HEK293 (cell line): ENCODE measurements around the gene NFKBIL1.

Source experiments
- CTCF ChIA-PET: fragments of 350-600 bp; formaldehyde crosslinking; extraction: SDS; loops from one replicate; lab custom pipeline; 2021; ENCODE audit warnings: antibody characterized with exemption; lab: Yijun Ruan, JAX
- POLR2A ChIA-PET: fragments of 300-600 bp; formaldehyde crosslinking; extraction: SDS; loops from one replicate; lab custom pipeline; 2020; ENCODE audit warnings: antibody characterized with exemption, inconsistent platforms; lab: Yijun Ruan, JAX
- H3K27ac ChIP-seq: fragments of 200-500 bp; sonication (Bioruptor generic); 2 replicates; pipeline ENCODE4 v1.5.1; 2014; ENCODE audit warnings: low read depth, low read length, control low read depth, inconsistent platforms; ENCODE audit errors: extremely low read depth
- H3K36me3 ChIP-seq, 2 experiments: fragments of 200-500 bp in 1 of 2; sonication (Bioruptor generic) in 1 of 2; 1 replicate in 1 of 2; 2 replicates in 1 of 2; pipeline ENCODE4 v1.5.1; 2014 to 2017; ENCODE audit warnings: inconsistent platforms in 2 of 2, low read length in 2 of 2; ENCODE audit not compliant: control insufficient read depth in 2 of 2, insufficient read depth in 1 of 2
- H3K4me1 ChIP-seq: fragments of 200-500 bp; sonication (Bioruptor generic); 2 replicates; pipeline ENCODE4 v1.5.1; 2014; ENCODE audit warnings: mild to moderate bottlenecking, low read length, inconsistent platforms; ENCODE audit not compliant: control insufficient read depth, insufficient read depth
- H3K4me3 ChIP-seq: 2 replicates; pipeline ENCODE4 v1.5.1; 2011; ENCODE audit warnings: low read depth, mild to moderate bottlenecking, control low read depth, low read length, moderate library complexity
- H3K9me3 ChIP-seq: fragments of 200-500 bp; sonication (Bioruptor generic); 2 replicates; pipeline ENCODE4 v1.5.1; 2014; ENCODE audit warnings: low read depth, low read length, inconsistent platforms; ENCODE audit not compliant: control insufficient read depth, insufficient read depth
- GLI4 ChIP-seq: fragments of 450-650 bp; formaldehyde crosslinking; IDR thresholded peaks from 2 replicates; pipeline ENCODE4 v1.5.1; 2016; ENCODE audit warnings: missing biosample characterization, missing genetic modification characterization
- GLIS2 ChIP-seq: fragments of 450-650 bp; formaldehyde crosslinking; IDR thresholded peaks from 2 replicates; pipeline ENCODE4 v1.5.1; 2016; ENCODE audit warnings: missing biosample characterization, missing genetic modification characterization
- HOXA7 ChIP-seq: sonication (generic); formaldehyde crosslinking; IDR thresholded peaks from 2 replicates; pipeline ENCODE4 v1.8.1; 2022; ENCODE audit warnings: missing genetic modification reagents, borderline replicate concordance
- YY2 ChIP-seq: fragments of 450-650 bp; formaldehyde crosslinking; IDR thresholded peaks from 2 replicates; pipeline ENCODE4 v1.5.1; 2016; ENCODE audit warnings: missing biosample characterization, missing genetic modification characterization
- ZNF146 ChIP-seq: fragments of 450-650 bp; formaldehyde crosslinking; IDR thresholded peaks from 2 replicates; pipeline ENCODE4 v1.5.1; 2016; ENCODE audit warnings: missing biosample characterization, missing genetic modification characterization
- ZNF2 ChIP-seq: fragments of 450-650 bp; formaldehyde crosslinking; IDR thresholded peaks from 2 replicates; pipeline ENCODE4 v1.5.1; 2016; ENCODE audit warnings: missing biosample characterization, missing genetic modification characterization
- ZNF302 ChIP-seq: fragments of 450-650 bp; formaldehyde crosslinking; IDR thresholded peaks from 2 replicates; pipeline ENCODE4 v1.5.1; 2016; ENCODE audit warnings: missing biosample characterization, missing genetic modification characterization, low read depth
- ZNF335 ChIP-seq: fragments of 450-650 bp; formaldehyde crosslinking; conservative IDR thresholded peaks from 2 replicates; pipeline ENCODE4 v1.5.1; 2016; ENCODE audit warnings: missing biosample characterization, missing genetic modification characterization
- ZNF423 ChIP-seq: fragments of 450-650 bp; formaldehyde crosslinking; IDR thresholded peaks from 2 replicates; pipeline ENCODE4 v1.5.1; 2016; ENCODE audit warnings: missing biosample characterization, missing genetic modification characterization
- ZNF558 ChIP-seq: fragments of 450-650 bp; formaldehyde crosslinking; IDR thresholded peaks from 2 replicates; pipeline ENCODE4 v1.5.1; 2016; ENCODE audit warnings: missing biosample characterization, missing genetic modification characterization
- ZNF660 ChIP-seq: fragments of 450-650 bp; IDR thresholded peaks from 2 replicates; pipeline ENCODE4 v1.5.1; 2018; ENCODE audit warnings: missing biosample characterization, mild to moderate bottlenecking, missing genetic modification characterization
- ZNF776 ChIP-seq: fragments of 450-650 bp; formaldehyde crosslinking; IDR thresholded peaks from 2 replicates; pipeline ENCODE4 v1.5.0; 2017; ENCODE audit warnings: missing biosample characterization, missing genetic modification characterization, borderline replicate concordance
- ZSCAN16 ChIP-seq: fragments of 450-650 bp; formaldehyde crosslinking; IDR thresholded peaks from 2 replicates; pipeline ENCODE4 v1.5.1; 2016; ENCODE audit warnings: missing biosample characterization, missing genetic modification characterization
- ZSCAN23 ChIP-seq: fragments of 450-650 bp; formaldehyde crosslinking; IDR thresholded peaks from 2 replicates; pipeline ENCODE4 v1.5.1; 2016; ENCODE audit warnings: missing biosample characterization, missing genetic modification characterization
- TF ChIP-seq, protein P1 (sequence below): fragments of 450-650 bp; formaldehyde crosslinking; IDR thresholded peaks from 2 replicates; pipeline ENCODE4 v1.5.1; 2016; ENCODE audit warnings: missing biosample characterization, missing genetic modification characterization, borderline replicate concordance
- TF ChIP-seq, protein P2 (sequence below): fragments of 450-650 bp; formaldehyde crosslinking; IDR thresholded peaks from 2 replicates; pipeline ENCODE4 v1.5.1; 2016; ENCODE audit warnings: missing biosample characterization, missing genetic modification characterization
- TF ChIP-seq, protein P3 (sequence below): fragments of 450-650 bp; formaldehyde crosslinking; IDR thresholded peaks from 2 replicates; pipeline ENCODE4 v1.5.0; 2017; ENCODE audit warnings: missing biosample characterization, missing genetic modification characterization, borderline replicate concordance
- TF ChIP-seq, protein P4 (sequence below): fragments of 450-650 bp; formaldehyde crosslinking; IDR thresholded peaks from 2 replicates; pipeline ENCODE4 v1.5.1; 2017; ENCODE audit warnings: missing biosample characterization, missing genetic modification characterization

The NFKBIL1 gene

DNA sequence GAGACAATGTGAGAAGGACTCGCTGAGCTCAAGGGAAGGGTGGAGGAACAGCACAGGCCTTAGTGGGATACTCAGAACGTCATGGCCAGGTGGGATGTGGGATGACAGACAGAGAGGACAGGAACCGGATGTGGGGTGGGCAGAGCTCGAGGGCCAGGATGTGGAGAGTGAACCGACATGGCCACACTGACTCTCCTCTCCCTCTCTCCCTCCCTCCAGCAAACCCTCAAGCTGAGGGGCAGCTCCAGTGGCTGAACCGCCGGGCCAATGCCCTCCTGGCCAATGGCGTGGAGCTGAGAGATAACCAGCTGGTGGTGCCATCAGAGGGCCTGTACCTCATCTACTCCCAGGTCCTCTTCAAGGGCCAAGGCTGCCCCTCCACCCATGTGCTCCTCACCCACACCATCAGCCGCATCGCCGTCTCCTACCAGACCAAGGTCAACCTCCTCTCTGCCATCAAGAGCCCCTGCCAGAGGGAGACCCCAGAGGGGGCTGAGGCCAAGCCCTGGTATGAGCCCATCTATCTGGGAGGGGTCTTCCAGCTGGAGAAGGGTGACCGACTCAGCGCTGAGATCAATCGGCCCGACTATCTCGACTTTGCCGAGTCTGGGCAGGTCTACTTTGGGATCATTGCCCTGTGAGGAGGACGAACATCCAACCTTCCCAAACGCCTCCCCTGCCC, 29.6 kb downstream of the NFKBIL1 start:
- no peaks in the 10 kb centered on the region for H3K9me3 ChIP-seq

DNA sequence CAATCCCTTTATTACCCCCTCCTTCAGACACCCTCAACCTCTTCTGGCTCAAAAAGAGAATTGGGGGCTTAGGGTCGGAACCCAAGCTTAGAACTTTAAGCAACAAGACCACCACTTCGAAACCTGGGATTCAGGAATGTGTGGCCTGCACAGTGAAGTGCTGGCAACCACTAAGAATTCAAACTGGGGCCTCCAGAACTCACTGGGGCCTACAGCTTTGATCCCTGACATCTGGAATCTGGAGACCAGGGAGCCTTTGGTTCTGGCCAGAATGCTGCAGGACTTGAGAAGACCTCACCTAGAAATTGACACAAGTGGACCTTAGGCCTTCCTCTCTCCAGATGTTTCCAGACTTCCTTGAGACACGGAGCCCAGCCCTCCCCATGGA, 30.2 kb downstream of the NFKBIL1 start:
- ChIA-PET CTCF (interaction anchor here (0.6 to 18.7 kb wide), 6 partner anchors 9 to 226 kb away, joined by 3 to 518 read pairs (median 8); partner anchors contain the start of genes LST1, LTA and NCR3), POLR2A (interaction anchor here (1.4 kb wide), 1 partner anchor 26 kb away, joined by 4 read pairs; no protein-coding TSS in a partner anchor)
- Histone ChIP-seq H3K4me3 (no peak overlapping the region), H3K4me1 (peaks cover 4% of the 10 kb centered on the region; the same call in 1 of the 2 replicates), H3K9me3 (no peaks in the 10 kb centered on the region), H3K36me3 (no peaks in the 10 kb centered on the region), H3K27ac (no peak overlapping the region)
- no peak for TF ChIP-seq ZNF423 (tag by site-specific recombination)
- no peak for TF ChIP-seq ZNF2 (tag by site-specific recombination)
- TF ChIP-seq GLI4 (tag by site-specific recombination), result no peak
- no peak for TF ChIP-seq HOXA7 (CRISPR knock-in tag)
- no peak for TF ChIP-seq ZNF660 (tag by site-specific recombination)
- no peak for TF ChIP-seq ZSCAN23 (tag by site-specific recombination)
- no peak for TF ChIP-seq ZNF558 (tag by site-specific recombination)
- TF ChIP-seq, protein P1, sequence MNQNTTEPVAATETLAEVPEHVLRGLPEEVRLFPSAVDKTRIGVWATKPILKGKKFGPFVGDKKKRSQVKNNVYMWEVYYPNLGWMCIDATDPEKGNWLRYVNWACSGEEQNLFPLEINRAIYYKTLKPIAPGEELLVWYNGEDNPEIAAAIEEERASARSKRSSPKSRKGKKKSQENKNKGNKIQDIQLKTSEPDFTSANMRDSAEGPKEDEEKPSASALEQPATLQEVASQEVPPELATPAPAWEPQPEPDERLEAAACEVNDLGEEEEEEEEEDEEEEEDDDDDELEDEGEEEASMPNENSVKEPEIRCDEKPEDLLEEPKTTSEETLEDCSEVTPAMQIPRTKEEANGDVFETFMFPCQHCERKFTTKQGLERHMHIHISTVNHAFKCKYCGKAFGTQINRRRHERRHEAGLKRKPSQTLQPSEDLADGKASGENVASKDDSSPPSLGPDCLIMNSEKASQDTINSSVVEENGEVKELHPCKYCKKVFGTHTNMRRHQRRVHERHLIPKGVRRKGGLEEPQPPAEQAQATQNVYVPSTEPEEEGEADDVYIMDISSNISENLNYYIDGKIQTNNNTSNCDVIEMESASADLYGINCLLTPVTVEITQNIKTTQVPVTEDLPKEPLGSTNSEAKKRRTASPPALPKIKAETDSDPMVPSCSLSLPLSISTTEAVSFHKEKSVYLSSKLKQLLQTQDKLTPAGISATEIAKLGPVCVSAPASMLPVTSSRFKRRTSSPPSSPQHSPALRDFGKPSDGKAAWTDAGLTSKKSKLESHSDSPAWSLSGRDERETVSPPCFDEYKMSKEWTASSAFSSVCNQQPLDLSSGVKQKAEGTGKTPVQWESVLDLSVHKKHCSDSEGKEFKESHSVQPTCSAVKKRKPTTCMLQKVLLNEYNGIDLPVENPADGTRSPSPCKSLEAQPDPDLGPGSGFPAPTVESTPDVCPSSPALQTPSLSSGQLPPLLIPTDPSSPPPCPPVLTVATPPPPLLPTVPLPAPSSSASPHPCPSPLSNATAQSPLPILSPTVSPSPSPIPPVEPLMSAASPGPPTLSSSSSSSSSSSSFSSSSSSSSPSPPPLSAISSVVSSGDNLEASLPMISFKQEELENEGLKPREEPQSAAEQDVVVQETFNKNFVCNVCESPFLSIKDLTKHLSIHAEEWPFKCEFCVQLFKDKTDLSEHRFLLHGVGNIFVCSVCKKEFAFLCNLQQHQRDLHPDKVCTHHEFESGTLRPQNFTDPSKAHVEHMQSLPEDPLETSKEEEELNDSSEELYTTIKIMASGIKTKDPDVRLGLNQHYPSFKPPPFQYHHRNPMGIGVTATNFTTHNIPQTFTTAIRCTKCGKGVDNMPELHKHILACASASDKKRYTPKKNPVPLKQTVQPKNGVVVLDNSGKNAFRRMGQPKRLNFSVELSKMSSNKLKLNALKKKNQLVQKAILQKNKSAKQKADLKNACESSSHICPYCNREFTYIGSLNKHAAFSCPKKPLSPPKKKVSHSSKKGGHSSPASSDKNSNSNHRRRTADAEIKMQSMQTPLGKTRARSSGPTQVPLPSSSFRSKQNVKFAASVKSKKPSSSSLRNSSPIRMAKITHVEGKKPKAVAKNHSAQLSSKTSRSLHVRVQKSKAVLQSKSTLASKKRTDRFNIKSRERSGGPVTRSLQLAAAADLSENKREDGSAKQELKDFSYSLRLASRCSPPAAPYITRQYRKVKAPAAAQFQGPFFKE (tag by site-specific recombination), result no peak
- TF ChIP-seq, protein P2, sequence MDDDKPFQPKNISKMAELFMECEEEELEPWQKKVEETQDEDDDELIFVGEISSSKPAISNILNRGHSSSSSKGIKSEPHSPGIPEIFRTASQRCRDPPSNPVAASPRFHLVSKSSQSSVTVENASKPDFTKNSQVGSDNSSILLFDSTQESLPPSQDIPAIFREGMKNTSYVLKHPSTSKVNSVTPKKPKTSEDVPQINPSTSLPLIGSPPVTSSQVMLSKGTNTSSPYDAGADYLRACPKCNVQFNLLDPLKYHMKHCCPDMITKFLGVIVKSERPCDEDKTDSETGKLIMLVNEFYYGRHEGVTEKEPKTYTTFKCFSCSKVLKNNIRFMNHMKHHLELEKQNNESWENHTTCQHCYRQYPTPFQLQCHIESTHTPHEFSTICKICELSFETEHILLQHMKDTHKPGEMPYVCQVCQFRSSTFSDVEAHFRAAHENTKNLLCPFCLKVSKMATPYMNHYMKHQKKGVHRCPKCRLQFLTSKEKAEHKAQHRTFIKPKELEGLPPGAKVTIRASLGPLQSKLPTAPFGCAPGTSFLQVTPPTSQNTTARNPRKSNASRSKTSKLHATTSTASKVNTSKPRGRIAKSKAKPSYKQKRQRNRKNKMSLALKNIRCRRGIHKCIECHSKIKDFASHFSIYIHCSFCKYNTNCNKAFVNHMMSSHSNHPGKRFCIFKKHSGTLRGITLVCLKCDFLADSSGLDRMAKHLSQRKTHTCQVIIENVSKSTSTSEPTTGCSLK (tag by site-specific recombination), result no peak
- TF ChIP-seq ZNF335 (tag by site-specific recombination), result no peak
- TF ChIP-seq, protein P3, sequence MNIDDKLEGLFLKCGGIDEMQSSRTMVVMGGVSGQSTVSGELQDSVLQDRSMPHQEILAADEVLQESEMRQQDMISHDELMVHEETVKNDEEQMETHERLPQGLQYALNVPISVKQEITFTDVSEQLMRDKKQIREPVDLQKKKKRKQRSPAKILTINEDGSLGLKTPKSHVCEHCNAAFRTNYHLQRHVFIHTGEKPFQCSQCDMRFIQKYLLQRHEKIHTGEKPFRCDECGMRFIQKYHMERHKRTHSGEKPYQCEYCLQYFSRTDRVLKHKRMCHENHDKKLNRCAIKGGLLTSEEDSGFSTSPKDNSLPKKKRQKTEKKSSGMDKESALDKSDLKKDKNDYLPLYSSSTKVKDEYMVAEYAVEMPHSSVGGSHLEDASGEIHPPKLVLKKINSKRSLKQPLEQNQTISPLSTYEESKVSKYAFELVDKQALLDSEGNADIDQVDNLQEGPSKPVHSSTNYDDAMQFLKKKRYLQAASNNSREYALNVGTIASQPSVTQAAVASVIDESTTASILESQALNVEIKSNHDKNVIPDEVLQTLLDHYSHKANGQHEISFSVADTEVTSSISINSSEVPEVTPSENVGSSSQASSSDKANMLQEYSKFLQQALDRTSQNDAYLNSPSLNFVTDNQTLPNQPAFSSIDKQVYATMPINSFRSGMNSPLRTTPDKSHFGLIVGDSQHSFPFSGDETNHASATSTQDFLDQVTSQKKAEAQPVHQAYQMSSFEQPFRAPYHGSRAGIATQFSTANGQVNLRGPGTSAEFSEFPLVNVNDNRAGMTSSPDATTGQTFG (tag by site-specific recombination), result no peak
- no peak for TF ChIP-seq ZNF302 (tag by site-specific recombination)
- TF ChIP-seq ZSCAN16 (tag by site-specific recombination), result no peak

More for the DNA sequence above, 29.6 kb downstream of the NFKBIL1 start:
- Histone ChIP-seq H3K36me3 (no peaks in the 10 kb centered on the region), H3K4me1 (peaks cover 4% of the 10 kb centered on the region; the same call in 1 of the 2 replicates), H3K27ac (no peak overlapping the region), H3K4me3 (no peak overlapping the region)
- POLR2A ChIA-PET, result interaction anchor here (1.1 to 1.4 kb wide), 2 partner anchors 16 to 26 kb away, joined by 4 to 6 read pairs; partner anchors contain the start of gene NCR3
- TF ChIP-seq GLIS2 (tag by site-specific recombination) (no peak), ZNF146 (tag by site-specific recombination) (no peak), ZNF776 (no peak), YY2 (tag by site-specific recombination) (no peak)
- TF ChIP-seq, protein P4, sequence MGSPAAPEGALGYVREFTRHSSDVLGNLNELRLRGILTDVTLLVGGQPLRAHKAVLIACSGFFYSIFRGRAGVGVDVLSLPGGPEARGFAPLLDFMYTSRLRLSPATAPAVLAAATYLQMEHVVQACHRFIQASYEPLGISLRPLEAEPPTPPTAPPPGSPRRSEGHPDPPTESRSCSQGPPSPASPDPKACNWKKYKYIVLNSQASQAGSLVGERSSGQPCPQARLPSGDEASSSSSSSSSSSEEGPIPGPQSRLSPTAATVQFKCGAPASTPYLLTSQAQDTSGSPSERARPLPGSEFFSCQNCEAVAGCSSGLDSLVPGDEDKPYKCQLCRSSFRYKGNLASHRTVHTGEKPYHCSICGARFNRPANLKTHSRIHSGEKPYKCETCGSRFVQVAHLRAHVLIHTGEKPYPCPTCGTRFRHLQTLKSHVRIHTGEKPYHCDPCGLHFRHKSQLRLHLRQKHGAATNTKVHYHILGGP (tag by site-specific recombination), result no peak
- CTCF ChIA-PET, result interaction anchor here (0.6 to 18.7 kb wide), 7 partner anchors 8 to 312 kb away, joined by 3 to 518 read pairs (median 5); partner anchors contain the start of genes LST1 and NCR3
